HG02938 (cell line): ENCODE results near the gene CACNA1G.

Experiments used
- ATAC-seq: cut with Tn5 transposase; IDR thresholded peaks from one replicate; pipeline ENCODE4 v1.9.1; 2021; ENCODE audit warnings: mild to moderate bottlenecking, moderate library complexity; ENCODE audit not compliant: unreplicated experiment

The CACNA1G gene

DNA sequence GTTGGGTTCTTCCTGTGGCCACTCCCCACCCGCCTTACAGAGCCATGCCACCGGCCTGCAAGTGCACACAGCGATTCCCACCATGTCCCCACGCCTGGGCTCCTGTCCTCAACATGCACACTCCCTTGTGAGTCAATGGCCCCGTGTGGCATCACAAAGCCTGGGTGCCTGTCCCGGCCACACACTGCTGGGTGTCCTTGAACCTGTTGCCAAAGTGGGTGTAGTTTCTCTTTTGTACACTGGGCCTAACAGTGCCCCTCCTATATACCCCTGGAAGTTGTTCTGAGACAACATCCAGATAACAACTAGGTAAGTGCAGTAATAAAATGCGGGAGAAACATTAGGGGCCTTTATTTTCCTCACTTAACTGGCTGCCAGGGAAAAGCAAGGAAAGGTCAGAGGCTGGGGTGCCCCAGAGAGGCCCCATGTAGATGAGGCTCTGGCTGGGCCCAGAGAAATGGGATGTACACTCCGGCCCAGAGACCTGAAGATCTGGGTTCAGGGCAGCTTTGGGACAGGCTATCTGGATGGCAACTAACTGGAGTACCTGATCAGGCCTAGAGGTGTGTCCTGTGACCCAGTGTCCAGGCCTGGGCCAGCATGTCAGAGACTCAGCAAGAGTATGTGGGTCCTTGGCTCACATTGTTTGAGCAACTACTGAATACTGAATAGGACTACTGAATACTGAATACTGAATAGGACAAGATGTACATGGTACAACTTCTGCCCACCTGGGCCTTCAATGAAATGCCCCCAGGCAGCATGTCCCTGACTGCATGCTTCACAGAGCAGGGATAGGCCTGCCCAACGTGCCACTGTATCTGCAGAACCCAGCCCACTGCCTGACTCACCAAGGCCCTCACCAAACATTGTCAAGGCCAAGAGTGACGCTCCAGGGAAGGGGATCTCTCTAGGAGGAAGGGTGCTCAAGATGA is 82.5 kb downstream of the CACNA1G start:
- no peak for ATAC-seq

- ATAC-seq, result no peak
Observed at GRCh38 chr17:50645748-50646682, 85.5 kb downstream of the CACNA1G start.

GRCh38 chr17:50647187-50647586 is 86.7 kb downstream of the CACNA1G start:
- ATAC-seq, result no peak

DNA sequence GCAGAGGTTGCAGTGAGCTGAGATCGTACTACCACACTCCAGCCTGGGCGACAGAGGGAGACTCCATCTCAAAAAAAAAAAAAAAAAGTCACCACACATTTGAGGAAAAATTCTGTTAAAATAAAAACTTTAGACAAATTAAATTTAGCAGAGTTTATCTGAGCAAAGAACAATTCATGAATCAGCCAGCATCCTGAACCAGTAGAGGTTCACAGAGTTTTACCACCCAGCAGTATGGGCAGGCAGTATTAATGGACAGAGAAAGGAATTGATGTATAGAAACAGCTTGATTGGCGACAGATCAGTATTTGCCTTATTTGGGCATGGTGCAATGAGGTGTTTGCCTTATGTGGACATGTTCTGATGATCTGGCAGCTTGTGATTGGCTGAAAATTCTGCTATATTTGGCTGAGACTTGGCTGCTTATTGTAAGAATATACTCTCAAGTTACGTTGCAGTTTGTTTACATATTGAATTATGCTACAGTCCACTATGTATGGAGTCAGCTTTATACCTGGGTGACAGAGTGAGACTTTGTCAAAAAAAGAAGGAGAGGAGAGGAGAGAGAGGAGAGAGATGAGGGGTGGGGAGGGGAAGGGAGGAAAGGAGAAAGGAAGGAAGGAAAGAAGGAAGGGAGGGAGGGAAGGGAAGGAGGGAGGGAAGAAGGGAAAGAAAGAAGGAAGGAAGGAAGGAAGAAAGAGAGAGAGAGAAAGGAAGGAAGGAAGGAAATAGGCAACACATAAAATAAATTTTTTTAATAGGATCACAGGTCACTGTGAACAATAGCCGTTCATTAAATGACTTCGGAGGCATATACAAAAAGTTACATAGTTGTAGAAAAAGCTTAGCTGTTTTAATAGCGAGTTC is 88.8 kb downstream of the CACNA1G start:
- no peak for ATAC-seq

DNA sequence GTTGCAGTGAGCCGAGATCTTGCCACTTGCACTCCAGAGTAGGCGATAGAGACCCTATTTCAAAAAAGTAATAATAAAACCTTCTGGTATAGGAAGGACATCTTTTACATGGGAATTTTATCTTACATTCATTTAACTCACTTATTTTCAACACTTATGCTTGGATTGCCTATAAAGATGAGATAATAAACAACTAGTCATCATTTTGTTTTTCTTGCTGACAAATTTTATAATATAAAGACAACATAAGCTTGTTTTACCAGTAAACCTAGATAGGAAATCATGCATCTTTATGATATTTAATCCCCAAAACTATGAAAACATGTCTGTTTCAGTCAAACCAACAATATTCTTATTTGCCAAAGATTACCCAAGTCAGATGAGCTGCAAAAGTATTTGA is 91.1 kb downstream of the CACNA1G start:
- ATAC-seq, result no peak

DNA sequence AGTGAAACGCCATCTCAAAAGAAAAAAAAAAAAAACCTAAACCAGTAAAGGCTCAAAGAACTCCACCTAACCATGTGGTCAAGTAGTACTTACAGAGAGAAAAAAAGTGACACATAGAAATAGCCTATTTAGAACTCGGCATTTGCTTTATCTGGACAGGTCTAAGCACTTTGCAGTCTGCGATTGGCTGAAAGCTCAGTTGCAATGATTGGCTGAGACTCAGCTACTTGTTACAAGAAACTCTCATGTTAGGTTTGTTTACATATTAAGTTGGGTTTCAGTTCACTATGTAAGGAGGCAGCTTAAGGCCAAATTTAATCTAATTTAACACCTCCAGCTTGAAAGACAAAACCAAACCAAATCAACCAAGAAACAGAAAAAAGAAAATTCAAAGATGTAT is 93.2 kb downstream of the CACNA1G start:
- ATAC-seq, result no peak

- no peak for ATAC-seq
Observed at GRCh38 chr17:50656509-50656908, 96.0 kb downstream of the CACNA1G start.

DNA sequence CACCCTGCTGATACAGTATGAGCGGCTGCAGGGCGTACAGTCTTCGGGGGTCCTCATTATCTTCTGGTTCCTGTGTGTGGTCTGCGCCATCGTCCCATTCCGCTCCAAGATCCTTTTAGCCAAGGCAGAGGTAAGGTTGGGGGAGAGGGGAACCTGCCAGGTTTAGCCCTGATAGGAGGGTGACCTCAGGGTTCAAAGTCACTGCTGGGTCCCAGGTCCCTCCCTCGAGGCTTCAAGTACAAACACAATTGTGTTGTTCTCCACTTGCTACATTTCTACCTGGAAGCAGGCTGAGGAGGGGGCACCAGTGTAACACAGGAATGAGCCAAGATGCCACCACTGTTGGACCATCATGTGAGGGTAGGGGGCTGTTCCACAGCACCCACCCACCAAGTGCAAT is 96.5 kb downstream of the CACNA1G start:
- no peak for ATAC-seq

DNA sequence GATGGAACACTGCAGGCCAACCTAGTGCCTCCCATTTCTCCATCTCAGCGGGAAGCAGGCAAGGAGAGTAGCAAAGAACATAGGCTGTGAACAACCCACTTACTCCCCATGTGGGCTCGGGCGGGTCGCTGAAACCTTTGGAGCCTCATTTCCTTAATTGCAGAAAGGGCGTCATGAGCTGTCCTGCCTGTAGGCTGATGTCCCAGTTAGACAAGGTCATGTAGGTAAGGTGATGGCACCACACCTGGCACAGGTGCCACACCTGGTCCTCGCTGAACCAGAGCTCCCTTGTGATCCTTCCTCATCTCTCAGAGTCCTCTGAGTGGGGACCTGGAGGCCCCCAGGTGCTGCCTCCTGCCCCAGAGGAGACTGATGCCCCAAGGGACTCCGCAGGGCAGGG is 97.1 kb downstream of the CACNA1G start:
- no peak for ATAC-seq

GRCh38 chr17:50658616-50659015 is 98.1 kb downstream of the CACNA1G start:
- ATAC-seq, result no peak

DNA sequence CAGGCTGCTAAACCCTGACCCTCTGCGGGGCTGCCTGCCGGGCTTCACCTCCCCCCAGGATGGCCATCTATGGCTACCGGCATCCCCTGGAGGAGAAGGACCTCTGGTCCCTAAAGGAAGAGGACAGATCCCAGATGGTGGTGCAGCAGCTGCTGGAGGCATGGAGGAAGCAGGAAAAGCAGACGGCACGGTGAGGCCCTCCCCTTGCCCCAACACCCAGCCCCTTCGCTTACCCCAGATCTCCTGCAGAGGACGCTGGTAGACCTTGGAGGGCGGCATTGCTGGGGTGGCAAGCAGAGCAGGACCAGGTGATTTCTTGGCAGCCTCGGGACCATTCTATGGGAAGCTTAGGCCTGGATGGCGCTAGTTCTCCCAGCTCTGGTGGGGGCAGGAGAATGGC is 98.7 kb downstream of the CACNA1G start:
- no peak for ATAC-seq

- ATAC-seq, result no peak
Observed at GRCh38 chr17:50660042-50660886, 99.7 kb downstream of the CACNA1G start.

- no peak for ATAC-seq
Observed at GRCh38 chr17:50660887-50661345, 100.4 kb downstream of the CACNA1G start.

- ATAC-seq, result no peak
Observed at GRCh38 chr17:50661348-50661747, 100.8 kb downstream of the CACNA1G start.

GRCh38 chr17:50661795-50662391 is 101.4 kb downstream of the CACNA1G start:
- ATAC-seq, result no peak

GRCh38 chr17:50662632-50663225 is 102.2 kb downstream of the CACNA1G start:
- ATAC-seq, result no peak

DNA sequence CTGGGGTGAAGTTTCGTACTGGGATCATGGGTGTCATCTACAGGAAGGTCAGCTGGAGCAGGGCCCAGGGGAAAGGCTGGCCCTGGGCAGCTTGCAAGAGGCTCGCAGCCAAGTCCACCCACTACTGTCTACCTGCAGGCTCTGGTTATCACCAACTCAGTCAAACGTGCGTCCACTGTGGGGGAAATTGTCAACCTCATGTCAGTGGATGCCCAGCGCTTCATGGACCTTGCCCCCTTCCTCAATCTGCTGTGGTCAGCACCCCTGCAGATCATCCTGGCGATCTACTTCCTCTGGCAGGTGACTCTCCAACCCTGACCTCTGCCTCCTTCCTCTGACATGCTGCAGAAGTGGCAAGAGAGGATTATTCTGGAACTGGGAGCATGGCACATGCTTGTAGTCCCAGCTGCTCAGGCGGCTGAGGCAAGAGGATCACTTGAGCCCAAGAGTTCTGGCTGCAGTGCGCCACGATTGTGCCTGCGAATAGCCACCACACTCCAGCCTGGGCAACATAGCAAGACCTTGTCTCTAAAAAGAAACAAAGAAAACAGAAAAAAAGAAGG is 103.4 kb downstream of the CACNA1G start:
- no peak for ATAC-seq

DNA sequence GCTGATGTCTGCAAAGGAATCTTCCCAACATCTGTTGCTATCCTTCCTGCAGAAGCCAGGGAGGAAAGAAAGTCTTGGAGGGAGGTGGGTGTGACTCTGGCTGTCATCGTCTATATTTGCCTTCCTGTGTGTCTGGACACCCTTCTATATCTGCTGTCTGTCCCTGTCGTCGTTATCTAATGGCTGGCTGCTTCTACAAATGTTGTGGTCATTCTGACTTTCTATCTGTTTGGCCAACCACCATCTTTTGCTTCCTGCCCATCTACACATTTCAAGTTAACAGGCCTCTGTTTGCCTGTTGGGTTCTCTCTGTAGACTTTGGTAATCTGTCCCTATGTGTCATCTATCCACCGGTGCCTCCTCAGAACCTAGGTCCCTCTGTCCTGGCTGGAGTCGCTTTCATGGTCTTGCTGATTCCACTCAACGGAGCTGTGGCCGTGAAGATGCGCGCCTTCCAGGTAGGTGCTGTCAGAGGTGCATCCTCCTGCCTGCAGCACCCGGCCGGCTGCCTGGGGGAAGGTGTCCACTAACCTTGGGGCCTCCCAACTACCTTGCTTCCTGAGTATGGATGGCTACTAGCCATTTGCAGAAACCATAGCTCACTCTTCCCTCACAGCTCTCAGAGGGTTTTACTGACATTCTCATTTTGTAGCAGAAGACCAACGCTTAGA is 104.4 kb downstream of the CACNA1G start:
- no peak for ATAC-seq
